Measurements from ENCODE around the gene MCHR2. TPM values are rescaled to one million over a fixed set of nuclear protein-coding genes. Genes with fewer than 3 reads are reported as not detected.

The MCHR2 gene
- total RNA-seq, 6 experiments from 2014 or later, result not detected

DNA sequence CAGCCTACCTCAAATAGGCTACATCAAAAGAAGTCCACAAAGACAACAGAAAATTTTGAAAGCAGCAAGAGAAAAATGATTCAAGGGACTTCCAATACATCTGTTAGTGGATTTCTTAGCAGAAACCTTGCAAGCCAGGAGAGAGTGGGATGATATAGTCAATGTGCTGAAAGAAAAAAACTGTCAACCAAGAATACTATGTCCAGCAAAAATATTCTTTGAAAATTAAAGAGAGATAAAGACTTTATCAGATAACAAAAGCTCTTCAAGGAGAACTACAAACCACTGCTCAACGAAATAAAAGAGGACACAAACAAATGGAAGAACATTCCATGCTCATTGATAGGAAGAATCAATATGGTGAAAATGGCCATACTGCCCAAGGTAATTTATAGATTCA lies 34.0 kb downstream of the MCHR2 start:
- no peak for ATAC-seq
- no peak for DNase-seq
- TF ChIP-seq, protein P1, sequence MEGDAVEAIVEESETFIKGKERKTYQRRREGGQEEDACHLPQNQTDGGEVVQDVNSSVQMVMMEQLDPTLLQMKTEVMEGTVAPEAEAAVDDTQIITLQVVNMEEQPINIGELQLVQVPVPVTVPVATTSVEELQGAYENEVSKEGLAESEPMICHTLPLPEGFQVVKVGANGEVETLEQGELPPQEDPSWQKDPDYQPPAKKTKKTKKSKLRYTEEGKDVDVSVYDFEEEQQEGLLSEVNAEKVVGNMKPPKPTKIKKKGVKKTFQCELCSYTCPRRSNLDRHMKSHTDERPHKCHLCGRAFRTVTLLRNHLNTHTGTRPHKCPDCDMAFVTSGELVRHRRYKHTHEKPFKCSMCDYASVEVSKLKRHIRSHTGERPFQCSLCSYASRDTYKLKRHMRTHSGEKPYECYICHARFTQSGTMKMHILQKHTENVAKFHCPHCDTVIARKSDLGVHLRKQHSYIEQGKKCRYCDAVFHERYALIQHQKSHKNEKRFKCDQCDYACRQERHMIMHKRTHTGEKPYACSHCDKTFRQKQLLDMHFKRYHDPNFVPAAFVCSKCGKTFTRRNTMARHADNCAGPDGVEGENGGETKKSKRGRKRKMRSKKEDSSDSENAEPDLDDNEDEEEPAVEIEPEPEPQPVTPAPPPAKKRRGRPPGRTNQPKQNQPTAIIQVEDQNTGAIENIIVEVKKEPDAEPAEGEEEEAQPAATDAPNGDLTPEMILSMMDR (IDR thresholded peaks at IDR 0.05), result no peak
- no peak for TF ChIP-seq POLR2A (IDR thresholded peaks at IDR 0.05)

DNA sequence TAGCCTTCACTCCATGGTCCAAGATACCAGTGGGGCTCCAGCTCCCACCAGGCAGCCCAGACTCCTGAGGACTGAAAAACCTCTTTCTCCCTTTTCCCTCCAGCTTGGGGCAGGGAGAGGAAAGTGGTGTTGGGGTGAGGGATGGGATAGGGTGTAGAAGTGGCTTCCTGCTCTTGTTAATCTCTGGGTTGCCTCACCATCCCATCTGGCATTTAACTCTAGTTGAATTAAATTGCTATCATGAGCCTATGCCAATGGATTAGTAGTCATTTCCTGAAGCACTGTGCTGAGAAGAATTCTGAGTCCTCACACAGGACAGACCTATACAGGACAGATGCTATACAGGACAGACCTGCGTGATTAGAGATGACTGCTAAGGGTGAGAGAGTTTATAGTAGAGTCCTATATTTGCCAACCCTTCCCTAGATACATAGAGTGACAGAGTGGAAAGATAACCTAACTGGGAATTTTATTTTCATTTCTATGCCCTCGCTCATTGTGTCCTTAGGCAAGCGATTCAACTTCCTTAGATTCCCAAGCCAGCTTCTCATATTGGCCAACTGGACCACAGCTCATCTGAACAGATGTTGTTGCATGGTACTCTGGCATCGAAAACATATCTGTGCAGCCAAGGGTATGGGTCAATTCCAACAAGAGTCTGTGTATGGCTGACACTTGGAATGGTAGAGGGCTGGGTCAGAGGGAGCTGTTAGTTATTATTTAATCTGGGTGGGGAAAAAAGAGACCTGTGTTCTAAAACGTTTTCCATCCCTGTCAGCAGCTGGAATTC lies 42.8 kb downstream of the MCHR2 start:
- WGBS (ENCODE audit: insufficient coverage, low coverage, low lambda C conversion rate, missing lambda C conversion rate), result 42% methylated on average over 4 of the region's 5 CpGs
- H3K27me3 ChIP-seq, result no peaks in the 10 kb centered on the region
- no peak overlapping the region for H3K27ac ChIP-seq
- no peak for DNase-seq
- no peaks in the 10 kb centered on the region for H3K36me3 ChIP-seq
- H3K9me3 ChIP-seq, result no peaks in the 10 kb centered on the region
- no peak overlapping the region for H3K4me3 ChIP-seq
- ATAC-seq, result no peak
- no peak for TF ChIP-seq POLR2A (IDR thresholded peaks at IDR 0.05)
- TF ChIP-seq, protein P1 (IDR thresholded peaks at IDR 0.05), result no peak
- H3K4me1 ChIP-seq, result no peaks in the 10 kb centered on the region
- intact Hi-C loops (cut with DNase I), result no loop called here

More for the DNA sequence above, 34.0 kb downstream of the MCHR2 start:
- no peak overlapping the region for H3K27ac ChIP-seq
- no peaks in the 10 kb centered on the region for H3K4me1 ChIP-seq
- H3K36me3 ChIP-seq, result no peaks in the 10 kb centered on the region
- H3K27me3 ChIP-seq, result no peaks in the 10 kb centered on the region
- no peaks in the 10 kb centered on the region for H3K9me3 ChIP-seq
- intact Hi-C loops (cut with DNase I), result no loop called here
- 29% methylated on average over 1 of the region's 1 CpG for WGBS (ENCODE audit: insufficient coverage, low coverage, low lambda C conversion rate, missing lambda C conversion rate)
- H3K4me3 ChIP-seq, result no peak overlapping the region

DNA sequence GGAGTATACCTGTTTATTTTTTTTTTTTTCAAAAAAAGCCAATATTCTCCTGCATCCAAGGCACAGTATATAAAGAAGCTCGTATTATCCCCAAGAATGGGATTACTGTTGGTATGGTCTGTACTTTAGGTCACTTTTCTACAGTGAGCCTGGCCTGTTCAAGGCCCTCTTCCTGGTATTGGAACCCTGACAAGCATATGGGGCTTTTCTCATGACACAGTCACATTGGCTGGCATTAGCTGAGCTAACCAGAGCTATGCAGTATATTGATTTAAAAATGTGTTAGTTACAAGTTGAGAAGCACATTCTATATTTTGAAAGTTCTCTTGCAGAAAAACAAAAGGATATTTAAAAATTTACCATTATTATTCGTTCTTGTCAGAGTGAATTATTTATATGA lies 48.0 kb downstream of the MCHR2 start:
- Histone ChIP-seq H3K27me3 (no peaks in the 10 kb centered on the region), H3K4me3 (no peak overlapping the region), H3K27ac (no peak overlapping the region), H3K9me3 (no peaks in the 10 kb centered on the region), H3K36me3 (no peaks in the 10 kb centered on the region), H3K4me1 (no peaks in the 10 kb centered on the region)
- intact Hi-C loops (cut with DNase I), result no loop called here
- no peak for ATAC-seq
- WGBS (ENCODE audit: insufficient coverage, low coverage, low lambda C conversion rate, missing lambda C conversion rate), result 35% methylated on average over 2 of the region's 2 CpGs
- no peak for DNase-seq
- no peak for TF ChIP-seq POLR2A (IDR thresholded peaks at IDR 0.05)
- TF ChIP-seq, protein P1 (IDR thresholded peaks at IDR 0.05), result no peak

DNA sequence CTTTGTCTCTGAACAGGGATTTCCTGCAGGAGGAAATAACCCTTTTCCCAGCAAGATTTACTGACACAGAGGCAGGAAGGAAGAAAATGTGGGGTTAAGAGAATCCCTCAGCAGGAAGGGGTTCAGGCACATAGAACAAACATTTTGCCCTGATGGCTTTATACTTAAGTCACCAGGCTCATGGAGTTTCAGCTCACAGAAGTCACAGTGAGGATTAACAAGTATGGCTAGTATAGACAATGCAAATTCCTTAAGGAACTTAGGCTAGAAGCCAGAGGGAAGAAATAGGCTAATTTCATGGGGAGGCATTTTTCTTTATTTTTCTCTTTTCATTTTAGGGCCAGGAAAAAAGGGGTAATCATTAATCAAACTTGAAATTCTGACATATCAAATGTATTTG lies 50.2 kb downstream of the MCHR2 start:
- DNase-seq (no peak), ATAC-seq (no peak)
- H3K27ac ChIP-seq, result no peak overlapping the region
- intact Hi-C loops (cut with DNase I), result no loop called here
- H3K4me1 ChIP-seq, result no peaks in the 10 kb centered on the region
- no peaks in the 10 kb centered on the region for H3K36me3 ChIP-seq
- TF ChIP-seq, protein P1 (IDR thresholded peaks at IDR 0.05), result no peak
- no peak for TF ChIP-seq POLR2A (IDR thresholded peaks at IDR 0.05)
- no peaks in the 10 kb centered on the region for H3K27me3 ChIP-seq
- no peaks in the 10 kb centered on the region for H3K9me3 ChIP-seq
- no peak overlapping the region for H3K4me3 ChIP-seq
